Uterus (tissue), 4 donors: ENCODE measurements around the gene NLGN1. TPM values are rescaled to one million over a fixed set of nuclear protein-coding genes. Genes with fewer than 3 reads are reported as not detected.

ENCODE experiments used
- DNase-seq, 2 donors: peaks; one replicate each; pipeline ENCODE4 v3.0.0-alpha.2; 2019 to 2020
- H3K27ac ChIP-seq, 2 donors: fragments of 200-600 bp; sonication (generic); 1 replicate in 1 of 2; 2 replicates in 1 of 2; pipeline ENCODE4 v1.5.1; 2016 to 2018
- H3K27me3 ChIP-seq, 2 donors: fragments of 200-600 bp; sonication (generic); one replicate each; pipeline ENCODE4 v1.5.1; 2018 to 2019; ENCODE audit warnings: control low read depth in 1 of 2
- H3K36me3 ChIP-seq, 2 donors: fragments of 200-600 bp; sonication (generic); one replicate each; pipeline ENCODE4 v1.5.1; 2019; ENCODE audit warnings: control low read depth in 1 of 2
- H3K4me1 ChIP-seq, 2 donors: fragments of 200-600 bp; sonication (generic); one replicate each; pipeline ENCODE4 v1.5.1; 2018 to 2019; ENCODE audit warnings: control low read depth in 1 of 2
- H3K4me3 ChIP-seq, 2 donors: fragments of 200-600 bp; sonication (generic); 1 replicate in 1 of 2; 2 replicates in 1 of 2; pipeline ENCODE4 v1.5.1; 2018 to 2019; ENCODE audit warnings: mild to moderate bottlenecking in 1 of 2
- H3K9me3 ChIP-seq, 2 donors: fragments of 200-600 bp; sonication (generic); one replicate each; pipeline ENCODE4 v1.5.1; 2019; ENCODE audit warnings: control low read depth in 1 of 2
- POLR2A ChIP-seq, 2 donors: fragments of 450-650 bp; IDR thresholded peaks; one replicate each; pipeline ENCODE4 v1.6.1; 2016; ENCODE audit warnings: antibody characterized with exemption in 2 of 2, mild to moderate bottlenecking in 1 of 2, moderate library complexity in 1 of 2
- intact Hi-C: fragments of 100-400 bp; cut with DNase I; formaldehyde crosslinking; loops from one replicate; pipeline ENCODE4 v1.15.1; 2023; ENCODE audit warnings: low total_unique reads
- total RNA-seq, 4 donors: library from RNA; depleted of rRNA in 3 of 4; stranded (reverse); fragments of >200 nt in 3 of 4; gene quantifications; one replicate each; pipeline versions ENCODE4 v1.1.0 to v1.2.4, GENCODE V29; 2014 to 2023
- TF ChIP-seq, protein P1 (sequence below), 4 experiments: fragments of 200-600 bp in 2 of 4; fragments of 450-650 bp in 2 of 4; sonication (generic) in 2 of 4; IDR thresholded peaks; one replicate each; pipeline ENCODE4 v1.5.1; 2016 to 2019; ENCODE audit warnings: antibody characterized with exemption in 4 of 4, mild to moderate bottlenecking in 2 of 4, moderate library complexity in 1 of 4
- donor health status: DM: yes; HTN: yes; CAD: no.

Gene NLGN1
- total RNA-seq, 4 donors from 2014 or later = 3.6 to 44.8 (median 9.8) TPM

DNA sequence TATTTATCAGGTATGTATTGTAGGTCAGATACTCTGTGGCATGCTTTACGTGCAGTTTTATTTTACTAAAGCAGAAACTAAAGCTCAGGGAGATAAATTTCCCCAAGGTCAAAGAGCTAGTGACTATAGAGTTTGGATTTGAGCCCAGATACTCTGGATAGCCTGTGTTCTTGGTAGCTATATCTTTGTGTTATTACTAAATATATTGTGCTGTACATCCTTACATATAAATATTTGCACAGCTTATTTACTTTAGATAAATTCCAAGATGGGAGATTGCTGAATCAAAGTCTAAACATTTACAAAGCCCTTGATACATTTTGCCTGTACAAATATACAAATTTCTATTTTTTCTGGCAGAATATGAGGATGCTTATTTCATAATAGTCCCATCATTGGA lies 800.7 kb downstream of the NLGN1 start:
- Histone ChIP-seq H3K4me1 (no peaks in the 10 kb centered on the region), H3K9me3 (no peaks in the 10 kb centered on the region), H3K36me3 (no peaks in the 10 kb centered on the region), H3K27ac (no peak overlapping the region), H3K27me3 (no peaks in the 10 kb centered on the region), H3K4me3 (no peak overlapping the region)
- TF ChIP-seq POLR2A (IDR thresholded peaks at IDR 0.05) = no peak
- TF ChIP-seq, protein P1, sequence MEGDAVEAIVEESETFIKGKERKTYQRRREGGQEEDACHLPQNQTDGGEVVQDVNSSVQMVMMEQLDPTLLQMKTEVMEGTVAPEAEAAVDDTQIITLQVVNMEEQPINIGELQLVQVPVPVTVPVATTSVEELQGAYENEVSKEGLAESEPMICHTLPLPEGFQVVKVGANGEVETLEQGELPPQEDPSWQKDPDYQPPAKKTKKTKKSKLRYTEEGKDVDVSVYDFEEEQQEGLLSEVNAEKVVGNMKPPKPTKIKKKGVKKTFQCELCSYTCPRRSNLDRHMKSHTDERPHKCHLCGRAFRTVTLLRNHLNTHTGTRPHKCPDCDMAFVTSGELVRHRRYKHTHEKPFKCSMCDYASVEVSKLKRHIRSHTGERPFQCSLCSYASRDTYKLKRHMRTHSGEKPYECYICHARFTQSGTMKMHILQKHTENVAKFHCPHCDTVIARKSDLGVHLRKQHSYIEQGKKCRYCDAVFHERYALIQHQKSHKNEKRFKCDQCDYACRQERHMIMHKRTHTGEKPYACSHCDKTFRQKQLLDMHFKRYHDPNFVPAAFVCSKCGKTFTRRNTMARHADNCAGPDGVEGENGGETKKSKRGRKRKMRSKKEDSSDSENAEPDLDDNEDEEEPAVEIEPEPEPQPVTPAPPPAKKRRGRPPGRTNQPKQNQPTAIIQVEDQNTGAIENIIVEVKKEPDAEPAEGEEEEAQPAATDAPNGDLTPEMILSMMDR (IDR thresholded peaks at IDR 0.05) = no peak
- intact Hi-C loops = no loop called here
- no peak for DNase-seq

DNA sequence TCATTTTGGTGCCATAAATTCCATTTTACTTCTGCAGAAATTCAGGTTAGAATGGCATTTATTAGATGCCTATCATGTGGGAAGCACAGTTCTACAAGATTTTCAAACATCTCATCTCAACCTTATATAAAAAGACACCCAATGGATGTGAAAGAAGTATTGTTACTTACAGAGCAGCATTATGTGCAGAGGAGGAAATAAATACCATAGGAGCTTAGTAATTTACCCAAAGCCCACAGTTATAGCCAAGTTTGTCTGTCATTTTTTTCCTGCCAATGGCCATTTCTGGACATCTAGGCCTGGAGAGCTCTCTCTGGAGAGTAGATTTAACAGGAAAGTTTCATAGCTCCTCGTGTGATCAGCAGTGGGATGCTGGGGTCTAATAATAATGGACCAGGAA lies 802.2 kb downstream of the NLGN1 start:
- Histone ChIP-seq H3K4me1 (no peaks in the 10 kb centered on the region), H3K27me3 (no peaks in the 10 kb centered on the region), H3K36me3 (no peaks in the 10 kb centered on the region), H3K9me3 (no peaks in the 10 kb centered on the region), H3K4me3 (no peak overlapping the region), H3K27ac (no peak overlapping the region)
- DNase-seq = no peak
- intact Hi-C loops = no loop called here
- TF ChIP-seq, protein P1 (IDR thresholded peaks at IDR 0.05) = no peak
- no peak for TF ChIP-seq POLR2A (IDR thresholded peaks at IDR 0.05)

DNA sequence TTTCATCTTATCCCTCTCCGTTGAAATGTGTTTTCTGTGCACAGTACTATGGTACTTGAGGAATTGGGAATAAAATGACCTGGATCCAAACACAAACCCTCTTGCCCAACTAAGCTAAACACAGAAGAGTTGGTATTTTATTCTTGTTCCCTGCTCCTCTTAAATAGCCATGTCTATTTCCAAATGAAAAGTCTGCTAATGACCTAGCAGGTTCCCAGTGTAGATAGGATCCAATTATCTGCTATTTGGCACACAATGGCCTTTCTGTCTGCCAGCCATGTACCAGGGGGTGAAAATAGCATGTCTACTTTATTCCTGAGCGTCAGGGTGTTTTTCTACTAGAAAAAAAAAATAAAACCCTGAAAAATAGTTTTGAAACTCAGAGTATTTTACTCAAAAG lies 804.6 kb downstream of the NLGN1 start:
- no peaks in the 10 kb centered on the region for H3K4me1 ChIP-seq
- TF ChIP-seq POLR2A (IDR thresholded peaks at IDR 0.05) = no peak
- TF ChIP-seq, protein P1 (IDR thresholded peaks at IDR 0.05) = no peak
- H3K27ac ChIP-seq = no peak overlapping the region
- no peaks in the 10 kb centered on the region for H3K36me3 ChIP-seq
- DNase-seq = no peak
- H3K4me3 ChIP-seq = no peak overlapping the region
- no peaks in the 10 kb centered on the region for H3K9me3 ChIP-seq
- intact Hi-C loops = no loop called here
- no peaks in the 10 kb centered on the region for H3K27me3 ChIP-seq

DNA sequence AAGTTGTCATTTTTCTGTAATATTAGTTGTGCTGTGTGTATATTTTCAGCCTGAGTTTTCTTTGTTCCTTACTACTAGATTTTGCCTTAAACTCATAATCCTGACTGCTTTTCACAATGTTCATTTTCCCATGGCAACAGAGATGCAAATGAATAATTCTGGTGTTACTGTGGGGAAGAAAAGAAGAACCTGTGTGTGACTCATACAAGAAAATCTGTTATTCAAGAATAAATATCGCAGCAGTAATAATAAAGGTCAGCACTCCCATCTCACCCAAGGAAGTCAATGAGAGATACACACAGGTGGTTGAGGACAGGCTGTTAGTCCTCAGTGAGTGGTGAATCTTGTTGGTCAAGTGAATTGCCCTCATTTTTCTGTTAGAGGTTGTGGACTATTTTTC lies 805.0 kb downstream of the NLGN1 start:
- intact Hi-C loops = no loop called here
- TF ChIP-seq POLR2A (IDR thresholded peaks at IDR 0.05) = no peak
- TF ChIP-seq, protein P1 (IDR thresholded peaks at IDR 0.05) = no peak
- no peaks in the 10 kb centered on the region for H3K4me1 ChIP-seq
- H3K27ac ChIP-seq = no peak overlapping the region
- H3K9me3 ChIP-seq = no peaks in the 10 kb centered on the region
- DNase-seq = no peak
- H3K4me3 ChIP-seq = no peak overlapping the region
- no peaks in the 10 kb centered on the region for H3K36me3 ChIP-seq
- no peaks in the 10 kb centered on the region for H3K27me3 ChIP-seq

DNA sequence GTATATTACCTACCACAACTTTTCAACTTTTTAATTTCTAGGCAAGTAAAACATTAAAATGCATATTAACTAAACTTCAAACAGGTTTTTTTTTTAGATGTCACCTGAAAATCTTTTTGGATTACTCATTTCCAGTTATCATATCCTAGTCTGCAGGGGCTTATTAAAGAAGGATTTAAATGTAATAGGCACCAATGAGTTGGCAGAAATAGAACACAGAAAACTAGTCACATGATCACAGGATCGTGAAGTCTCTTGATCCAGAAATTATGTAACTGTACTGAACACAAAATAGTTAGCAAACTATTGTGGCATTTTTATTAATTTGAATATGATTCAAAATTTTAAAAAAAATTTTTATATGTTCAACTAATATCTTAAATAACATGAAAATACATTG lies 807.2 kb downstream of the NLGN1 start:
- no peaks in the 10 kb centered on the region for H3K4me1 ChIP-seq
- TF ChIP-seq POLR2A (IDR thresholded peaks at IDR 0.05) = no peak
- TF ChIP-seq, protein P1 (IDR thresholded peaks at IDR 0.05) = no peak
- no peak overlapping the region for H3K27ac ChIP-seq
- no peaks in the 10 kb centered on the region for H3K36me3 ChIP-seq
- H3K4me3 ChIP-seq = no peak overlapping the region
- DNase-seq = no peak
- H3K9me3 ChIP-seq = no peaks in the 10 kb centered on the region
- no peaks in the 10 kb centered on the region for H3K27me3 ChIP-seq
- intact Hi-C loops = no loop called here
